ENCODE measurements around the gene LRRC17.

The LRRC17 gene

GRCh38 chr7:102912742-102913141 lies at the start of gene LRRC17:
Gene LRRC17 (plus strand): TSS chr7:102913000. CDS start chr7:102933914, 20,914 bp downstream.
- no peak for DNase-seq (ENCODE audit: low read depth in 2 of 2)

GRCh38 chr7:102864958-102865357 lies 47.8 kb upstream of the LRRC17 start:
- no peak for DNase-seq (ENCODE audit: low read depth in 2 of 2)

GRCh38 chr7:102866535-102867215 lies 46.1 kb upstream of the LRRC17 start:
- no peak for DNase-seq (ENCODE audit: low read depth in 2 of 2)

GRCh38 chr7:102869195-102869594 lies 43.6 kb upstream of the LRRC17 start:
- DNase-seq (ENCODE audit: low read depth in 2 of 2) = no peak

- no peak for DNase-seq (ENCODE audit: low read depth in 2 of 2)
Measured at GRCh38 chr7:102872460-102872859, 40.3 kb upstream of the LRRC17 start.

GRCh38 chr7:102873470-102874165 lies 39.2 kb upstream of the LRRC17 start:
- DNase-seq (ENCODE audit: low read depth in 2 of 2) = no peak

GRCh38 chr7:102874166-102874829 lies 38.5 kb upstream of the LRRC17 start:
- DNase-seq (ENCODE audit: low read depth in 2 of 2) = no peak

GRCh38 chr7:102874966-102875365 lies 37.8 kb upstream of the LRRC17 start:
- no peak for DNase-seq (ENCODE audit: low read depth in 2 of 2)

GRCh38 chr7:102875700-102876295 lies 37.0 kb upstream of the LRRC17 start:
- peak in 1 of 2 donors; percentile 2 for DNase-seq (ENCODE audit: low read depth in 2 of 2)

- no peak for DNase-seq (ENCODE audit: low read depth in 2 of 2)
Measured at GRCh38 chr7:102883098-102883860, 29.5 kb upstream of the LRRC17 start.

GRCh38 chr7:102888561-102889233 lies 24.1 kb upstream of the LRRC17 start:
- DNase-seq (ENCODE audit: low read depth in 2 of 2) = no peak

- no peak for DNase-seq (ENCODE audit: low read depth in 2 of 2)
Measured at GRCh38 chr7:102889851-102890250, 22.9 kb upstream of the LRRC17 start.

- no peak for DNase-seq (ENCODE audit: low read depth in 2 of 2)
Measured at GRCh38 chr7:102890292-102890970, 22.4 kb upstream of the LRRC17 start.

- no peak for DNase-seq (ENCODE audit: low read depth in 2 of 2)
Measured at GRCh38 chr7:102890971-102891692, 21.7 kb upstream of the LRRC17 start.

GRCh38 chr7:102891693-102892261 lies 21.0 kb upstream of the LRRC17 start:
- no peak for DNase-seq (ENCODE audit: low read depth in 2 of 2)

GRCh38 chr7:102892631-102893278 lies 20.0 kb upstream of the LRRC17 start:
- no peak for DNase-seq (ENCODE audit: low read depth in 2 of 2)

GRCh38 chr7:102895602-102896001 lies 17.2 kb upstream of the LRRC17 start:
- no peak for DNase-seq (ENCODE audit: low read depth in 2 of 2)

GRCh38 chr7:102896585-102896984 lies 16.2 kb upstream of the LRRC17 start:
- DNase-seq (ENCODE audit: low read depth in 2 of 2) = no peak

GRCh38 chr7:102897211-102897631 lies 15.6 kb upstream of the LRRC17 start:
- DNase-seq (ENCODE audit: low read depth in 2 of 2) = no peak
